Endothelial cell of umbilical vein (primary cell): ENCODE data around the gene KAZN. TPM values are rescaled to one million over a fixed set of nuclear protein-coding genes. Genes with fewer than 3 reads are reported as not detected.

Experiments
- BruUV-seq: library from RNA; stranded (reverse); fragments of 400-500 nt; replicated peaks from 2 replicates; lab custom pipeline; 2021; lab: Mats Ljungman, UMichigan
- CTCF ChIA-PET: fragments of 300-600, 350-600 bp; sonication (Branson Sonifier 250); formaldehyde crosslinking; loops from one replicate; lab custom pipeline; 2021; ENCODE audit warnings: antibody characterized with exemption, inconsistent platforms; lab: Charles Lee
- POLR2A ChIA-PET: fragments of 300-600, 350-600 bp; sonication (Branson Sonifier 250); formaldehyde crosslinking; loops from one replicate; lab custom pipeline; 2021; ENCODE audit warnings: antibody characterized with exemption, inconsistent platforms; lab: Charles Lee
- DNase-seq: peaks from one replicate; pipeline ENCODE4 v3.0.0-alpha.2; 2011; ENCODE audit warnings: low read depth, low spot score
- FAIRE-seq: peaks from 2 replicates; lab custom pipeline; 2011; peaks lifted over from hg19 to GRCh38; lab: Jason Lieb, UNC
- H2AFZ ChIP-seq: 2 replicates; pipeline ENCODE4 v1.6.0; 2012; ENCODE audit warnings: low read depth, low read length, control low read depth, inconsistent platforms
- H3K27ac ChIP-seq: 2 replicates; pipeline ENCODE4 v1.5.1; 2011; ENCODE audit warnings: low read depth, mild to moderate bottlenecking, control low read depth, low read length, moderate library complexity; ENCODE audit not compliant: insufficient read depth
- H3K27me3 ChIP-seq, 2 experiments: 2 replicates each; pipeline versions ENCODE4 v1.6.0 to v1.6.1; 2011; ENCODE audit warnings: low read length in 2 of 2, mixed read lengths in 1 of 2; ENCODE audit not compliant: control insufficient read depth in 2 of 2, insufficient read depth in 2 of 2
- H3K36me3 ChIP-seq, 2 experiments: 2 replicates in 1 of 2; 3 replicates in 1 of 2; pipeline ENCODE4 v1.5.1; 2011; ENCODE audit warnings: low read length in 2 of 2, mild to moderate bottlenecking in 1 of 2, moderate library complexity in 1 of 2; ENCODE audit not compliant: control insufficient read depth in 2 of 2, insufficient read depth in 2 of 2; ENCODE audit errors: extremely low read depth in 1 of 2
- H3K4me1 ChIP-seq: 3 replicates; pipeline ENCODE4 v1.5.1; 2011; ENCODE audit warnings: mild to moderate bottlenecking, low read length; ENCODE audit not compliant: control insufficient read depth, insufficient read depth; ENCODE audit errors: extremely low read depth
- H3K4me2 ChIP-seq: 2 replicates; pipeline ENCODE4 v1.6.1; 2011; ENCODE audit warnings: low read length, control low read depth, mixed read lengths; ENCODE audit not compliant: insufficient read depth
- H3K4me3 ChIP-seq, 3 experiments: fragments of 200-600 bp in 1 of 3; sonication (generic), shearing (Covaris generic) in 1 of 3; replicated peaks in 1 of 3; 2 replicates each; pipeline ENCODE4 v1.5.1; 2011 to 2016; ENCODE audit warnings: control low read depth in 3 of 3, low read length in 3 of 3, mild to moderate bottlenecking in 2 of 3, inconsistent platforms in 1 of 3, low read depth in 1 of 3, moderate library complexity in 1 of 3; ENCODE audit not compliant: insufficient read depth in 1 of 3
- H3K79me2 ChIP-seq: 2 replicates; pipeline ENCODE4 v1.6.0; 2012; ENCODE audit warnings: low read length, inconsistent platforms; ENCODE audit not compliant: control insufficient read depth, insufficient read depth
- H3K9ac ChIP-seq: replicated peaks from 2 replicates; pipeline ENCODE3; 2011; ENCODE audit warnings: low read length, control low read depth; ENCODE audit not compliant: insufficient read depth; ENCODE audit errors: extremely low read depth
- H3K9me1 ChIP-seq: replicated peaks from 3 replicates; pipeline ENCODE4 v1.6.0; 2011; ENCODE audit warnings: mild to moderate bottlenecking, low read length; ENCODE audit not compliant: control insufficient read depth, insufficient read depth; ENCODE audit errors: extremely low read depth
- H3K9me3 ChIP-seq: replicated peaks from 2 replicates; pipeline ENCODE4 v1.5.1; 2012; ENCODE audit warnings: low read length, inconsistent platforms; ENCODE audit not compliant: control insufficient read depth, insufficient read depth
- H4K20me1 ChIP-seq: replicated peaks from 2 replicates; pipeline ENCODE3; 2011; ENCODE audit warnings: mild to moderate bottlenecking, low read length; ENCODE audit not compliant: control insufficient read depth, insufficient read depth; ENCODE audit errors: extremely low read depth
- CTCF ChIP-seq, 2 donors: IDR thresholded peaks; 1 replicate in 1 of 2; 2 replicates in 1 of 2; pipeline ENCODE4 v1.5.1; 2011; ENCODE audit warnings: low read length in 2 of 2, mild to moderate bottlenecking in 2 of 2, moderate library complexity in 2 of 2, control low read depth in 1 of 2, inconsistent platforms in 1 of 2, low read depth in 1 of 2; ENCODE audit not compliant: insufficient read depth in 1 of 2; ENCODE audit errors: extremely low read depth in 1 of 2
- EZH2 ChIP-seq: IDR thresholded peaks from 2 replicates; pipeline ENCODE4 v1.6.1; 2012; ENCODE audit warnings: borderline replicate concordance, low read depth, mild to moderate bottlenecking, moderate library complexity, low read length, inconsistent platforms; ENCODE audit not compliant: severe bottlenecking
- FOS ChIP-seq: IDR thresholded peaks from 2 replicates; pipeline ENCODE4 v1.6.1; 2011; ENCODE audit warnings: mild to moderate bottlenecking, low read length, moderate library complexity, borderline replicate concordance; ENCODE audit not compliant: insufficient read depth
- GATA2 ChIP-seq: IDR thresholded peaks from 2 replicates; pipeline ENCODE4 v1.7.0; 2011; ENCODE audit warnings: low read depth, mild to moderate bottlenecking, moderate library complexity, mixed read lengths, low read length; ENCODE audit not compliant: insufficient read length, insufficient read depth
- JUN ChIP-seq: IDR thresholded peaks from 2 replicates; pipeline ENCODE4 v1.6.1; 2011; ENCODE audit warnings: borderline replicate concordance, low read depth; ENCODE audit not compliant: insufficient read length, insufficient read depth
- MYC ChIP-seq: IDR thresholded peaks from one replicate; pipeline ENCODE4 v1.6.1; 2011; ENCODE audit warnings: mild to moderate bottlenecking, low read depth, low read length
- POLR2A ChIP-seq: IDR thresholded peaks from 2 replicates; pipeline ENCODE4 v1.6.1; 2012; ENCODE audit warnings: low read depth, mild to moderate bottlenecking, control low read depth, low read length
- POLR2AphosphoS5 ChIP-seq: IDR thresholded peaks from 2 replicates; pipeline ENCODE4 v1.6.1; 2012; ENCODE audit warnings: low read depth, mild to moderate bottlenecking, control low read depth, low read length, moderate library complexity; ENCODE audit not compliant: insufficient read depth
- dilution Hi-C: fragments of 300-500 bp; cut with MboI; formaldehyde crosslinking; loops from one replicate; pipeline ENCODE4 v1.15.0; 2019; ENCODE audit warnings: low sequenced_read_pairs; ENCODE audit not compliant: extremely low pct_ligation_motif_present
- intact Hi-C: fragments of 100-400 bp; cut with micrococcal nuclease; formaldehyde crosslinking; loops from one replicate; pipeline ENCODE4 v1.10.0; 2022
- polyA plus RNA-seq, 4 experiments: library from polyadenylated mRNA; depleted of rRNA in 3 of 4; stranded (reverse) in 3 of 4; unstranded in 1 of 4; fragments of >200 nt; gene quantifications; 2 replicates each; pipeline versions ENCODE4 v1.2.1 to v1.2.3, GENCODE V29; 2011 to 2012; ENCODE audit warnings: missing spikeins in 1 of 4
- total RNA-seq: library from RNA; stranded (reverse); gene quantifications from 2 replicates; pipeline ENCODE4 v1.2.3, GENCODE V29; 2021
- TF ChIP-seq, protein P1 (sequence below): IDR thresholded peaks from 2 replicates; pipeline ENCODE4 v1.6.1; 2011; ENCODE audit not compliant: insufficient read depth, insufficient read length

Gene KAZN
- total and polyA plus RNA-seq, 2 donors (not counting 3 experiments of a cell fraction or from before 2014, with no cell fraction given): 1.6 to 5.8 TPM

DNA sequence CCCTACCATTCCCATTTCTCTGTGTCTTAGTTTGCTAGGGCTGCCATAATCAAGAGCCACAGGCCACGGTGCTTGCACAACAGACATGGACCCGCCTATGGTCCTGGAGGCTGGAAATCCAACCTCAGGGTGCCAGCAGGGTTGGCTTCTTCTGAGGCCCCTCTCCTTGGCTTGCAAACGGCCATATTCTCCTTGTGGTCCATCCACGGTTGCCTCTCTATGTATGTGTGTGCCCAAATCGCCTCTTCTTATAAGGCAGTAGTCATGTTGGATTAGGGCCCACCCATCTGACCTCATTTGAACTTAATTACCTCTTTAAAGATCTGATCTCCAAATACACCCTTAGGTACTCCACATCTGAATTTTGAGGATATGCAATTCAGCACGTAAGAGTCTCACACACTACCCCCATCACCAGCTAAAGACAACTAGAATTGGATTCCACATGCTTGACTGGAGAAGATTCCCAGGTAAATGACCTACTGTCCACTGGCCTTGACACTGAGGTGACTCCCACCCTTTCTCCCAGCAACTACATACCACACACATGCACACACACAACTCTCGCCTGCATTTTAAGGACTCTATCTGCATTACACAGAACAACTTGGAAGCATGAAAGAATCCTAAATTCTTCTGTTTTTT lies 526.7 kb downstream of the KAZN start:
- no TSS peak for BruUV-seq
- Histone ChIP-seq H3K27ac (no peak overlapping the region), H3K36me3 (no peaks in the 10 kb centered on the region), H3K4me3 (no peak overlapping the region), H2AFZ (no peak overlapping the region), H3K79me2 (no peaks in the 10 kb centered on the region), H3K9ac (no peak overlapping the region), H3K4me2 (no peak overlapping the region), H3K4me1 (no peaks in the 10 kb centered on the region), H3K27me3 (no peaks in the 10 kb centered on the region), H3K9me1 (no peaks in the 10 kb centered on the region), H4K20me1 (no peaks in the 10 kb centered on the region), H3K9me3 (no peaks in the 10 kb centered on the region)
- intact Hi-C loops: loop anchor here (5.0 kb wide), 1 partner anchor 307 kb away; no protein-coding TSS in a partner anchor
- dilution Hi-C loops: no loop called here
- no peak for TF ChIP-seq GATA2
- no peak for TF ChIP-seq EZH2
- no peak for TF ChIP-seq POLR2AphosphoS5
- no peak for TF ChIP-seq CTCF (IDR thresholded peaks at IDR 0.05; ENCODE audit: extremely low read depth in 1 of 2, insufficient read depth in 1 of 2, low read depth in 1 of 2, low read length in 2 of 2)
- TF ChIP-seq POLR2A: no peak
- TF ChIP-seq MYC: no peak
- no peak for TF ChIP-seq JUN
- TF ChIP-seq, protein P1, sequence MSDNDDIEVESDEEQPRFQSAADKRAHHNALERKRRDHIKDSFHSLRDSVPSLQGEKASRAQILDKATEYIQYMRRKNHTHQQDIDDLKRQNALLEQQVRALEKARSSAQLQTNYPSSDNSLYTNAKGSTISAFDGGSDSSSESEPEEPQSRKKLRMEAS: no peak
- TF ChIP-seq FOS: no peak
- CTCF ChIA-PET: interaction anchor here (1.0 to 1.3 kb wide), 2 partner anchors 147 to 149 kb away, joined by 3 to 6 read pairs; no protein-coding TSS in a partner anchor
- POLR2A ChIA-PET: no interaction called here
- FAIRE-seq (no peak), DNase-seq (no peak)
